ENCODE results near the gene ERAS.
A peak's percentile ranks its signal among the peaks of the same experiment; 100 is the strongest.
"Not testable (repeated sequence)": the region's sequence is repeated elsewhere in the genome, so short reads cannot be mapped to it uniquely, and the experiment has no call there.

ERAS gene

GRCh38 chrX:48794911-48795515 is 31.3 kb upstream of the ERAS start:
- DNase-seq (ENCODE audit: low spot score): no peak

GRCh38 chrX:48798318-48798717 is 28.0 kb upstream of the ERAS start:
- DNase-seq (ENCODE audit: low spot score): no peak

- no peak for DNase-seq (ENCODE audit: low spot score)
Observed at GRCh38 chrX:48800574-48801279, 25.6 kb upstream of the ERAS start.

- peak; percentile 82 for DNase-seq (ENCODE audit: low spot score)
Observed at GRCh38 chrX:48801280-48802088, 24.8 kb upstream of the ERAS start, which contains the start of gene HDAC6. TSS of gene HDAC6 (plus strand) at chrX:48802067. CDS start at chrX:48802693, 626 bp downstream.

GRCh38 chrX:48802089-48802904 is 24.0 kb upstream of the ERAS start:
- DNase-seq (ENCODE audit: low spot score): peak; percentile 93

GRCh38 chrX:48802905-48803200 is 23.5 kb upstream of the ERAS start:
- no peak for DNase-seq (ENCODE audit: low spot score)

GRCh38 chrX:48806081-48806480 is 20.2 kb upstream of the ERAS start:
- DNase-seq (ENCODE audit: low spot score): no peak

- no peak for DNase-seq (ENCODE audit: low spot score)
Observed at GRCh38 chrX:48813644-48814043, 12.7 kb upstream of the ERAS start.

- no peak for DNase-seq (ENCODE audit: low spot score)
Observed at GRCh38 chrX:48814722-48815121, 11.6 kb upstream of the ERAS start.

- DNase-seq (ENCODE audit: low spot score): no peak
Observed at GRCh38 chrX:48815266-48815665, 11.0 kb upstream of the ERAS start.

- no peak for DNase-seq (ENCODE audit: low spot score)
Observed at GRCh38 chrX:48816014-48816810, 10.1 kb upstream of the ERAS start.

GRCh38 chrX:48818098-48818497 is 8.2 kb upstream of the ERAS start:
- no peak for DNase-seq (ENCODE audit: low spot score)

GRCh38 chrX:48818866-48819265 is 7.4 kb upstream of the ERAS start:
- DNase-seq (ENCODE audit: low spot score): no peak

- not testable (repeated sequence) for DNase-seq (ENCODE audit: low spot score)
Observed at GRCh38 chrX:48819394-48819793, 6.9 kb upstream of the ERAS start.

GRCh38 chrX:48823053-48823452 is 3.3 kb upstream of the ERAS start:
- no peak for DNase-seq (ENCODE audit: low spot score)

GRCh38 chrX:48824066-48824465 is 2.2 kb upstream of the ERAS start:
- DNase-seq (ENCODE audit: low spot score): no peak

GRCh38 chrX:48826876-48827653 is 752 bp downstream of the ERAS start:
- DNase-seq (ENCODE audit: low spot score): no peak

- DNase-seq (ENCODE audit: low spot score): no peak
Observed at GRCh38 chrX:48827654-48827968, 1.3 kb downstream of the ERAS start.

GRCh38 chrX:48829016-48829735 is 2.9 kb downstream of the ERAS start:
- DNase-seq (ENCODE audit: low spot score): no peak
